HL-60/S4 treated with retinoic acid at 250 ng/mL for 4 days and 3 days (cell line): ENCODE data around the gene ALPP.
"Not testable (repeated sequence)": the region's sequence is repeated elsewhere in the genome, so short reads cannot be mapped to it uniquely, and the experiment has no call there.

ENCODE experiments used
- in situ Hi-C: fragments of 300-500 bp; cut with MboI; formaldehyde crosslinking; loops from 2 replicates; pipeline ENCODE4 v1.7.0; 2022; ENCODE audit warnings: low sequenced_read_pairs

The ALPP gene

GRCh38 chr2:232379610-232380590 lies 1.3 kb downstream of the ALPP start:
- in situ Hi-C loops = not testable (repeated sequence)

- in situ Hi-C loops = not testable (repeated sequence)
Observed at GRCh38 chr2:232381204-232382031, 2.9 kb downstream of the ALPP start.

- in situ Hi-C loops = no loop called here
Observed at GRCh38 chr2:232382331-232383225, 4.0 kb downstream of the ALPP start.

GRCh38 chr2:232384466-232384865 lies 5.9 kb downstream of the ALPP start:
- in situ Hi-C loops = no loop called here

GRCh38 chr2:232385058-232385457 lies 6.5 kb downstream of the ALPP start:
- in situ Hi-C loops = not testable (repeated sequence)

- in situ Hi-C loops = no loop called here
Observed at GRCh38 chr2:232385660-232386489, 7.3 kb downstream of the ALPP start.

GRCh38 chr2:232386490-232386739 lies 7.9 kb downstream of the ALPP start:
- in situ Hi-C loops = no loop called here

- in situ Hi-C loops = no loop called here
Observed at GRCh38 chr2:232386740-232387450, 8.3 kb downstream of the ALPP start.

- in situ Hi-C loops = no loop called here
Observed at GRCh38 chr2:232387451-232388171, 9.1 kb downstream of the ALPP start.

GRCh38 chr2:232388324-232388891 lies 9.9 kb downstream of the ALPP start:
- in situ Hi-C loops = no loop called here

- in situ Hi-C loops = no loop called here
Observed at GRCh38 chr2:232389327-232389726, 10.8 kb downstream of the ALPP start.

GRCh38 chr2:232390661-232391060 lies 12.1 kb downstream of the ALPP start:
- in situ Hi-C loops = no loop called here

GRCh38 chr2:232393556-232393955 lies 15.0 kb downstream of the ALPP start:
- in situ Hi-C loops = no loop called here

- in situ Hi-C loops = not testable (repeated sequence)
Observed at GRCh38 chr2:232394431-232394830, 15.9 kb downstream of the ALPP start.

- in situ Hi-C loops = no loop called here
Observed at GRCh38 chr2:232395586-232395985, 17.0 kb downstream of the ALPP start.

- in situ Hi-C loops = no loop called here
Observed at GRCh38 chr2:232396683-232397082, 18.1 kb downstream of the ALPP start.

- in situ Hi-C loops = no loop called here
Observed at GRCh38 chr2:232398293-232399034, 19.9 kb downstream of the ALPP start.
